PC-3 (cell line): Measurements from ENCODE around the gene CMAS. TPM values are rescaled to one million over a fixed set of nuclear protein-coding genes. Genes with fewer than 3 reads are reported as not detected.
"Not testable (repeated sequence)": the region's sequence is repeated elsewhere in the genome, so short reads cannot be mapped to it uniquely, and the experiment has no call there.

Experiments
- ATAC-seq: fragments of 200-7000 bp; cut with Tn5 transposase; 2 replicates; pipeline ENCODE4 v1.9.1; 2020; ENCODE audit warnings: mild to moderate bottlenecking, moderate library complexity
- BruUV-seq: library from RNA; stranded (reverse); fragments of 400-500 nt; replicated peaks from 2 replicates; lab custom pipeline; 2021; lab: Mats Ljungman, UMichigan
- CTCF ChIA-PET: fragments of 300-600 bp; sonication (Branson Sonifier 250); formaldehyde crosslinking; loops from one replicate; lab custom pipeline; 2022; ENCODE audit warnings: antibody characterized with exemption; lab: Charles Lee
- POLR2A ChIA-PET: fragments of 300-600 bp; sonication (Branson Sonifier 250); formaldehyde crosslinking; loops from one replicate; lab custom pipeline; 2022; ENCODE audit warnings: antibody characterized with exemption; ENCODE audit not compliant: unreplicated experiment; lab: Charles Lee
- DNase-seq: peaks from one replicate; pipeline ENCODE4 v3.0.0-alpha.2; 2015
- H2AFZ ChIP-seq: fragments of 300-600 bp; sonication (generic); 2 replicates; pipeline ENCODE4 v1.6.0; 2016; ENCODE audit warnings: antibody characterized with exemption, low read length
- H3F3A ChIP-seq: fragments of 300-600 bp; sonication (generic); one replicate; pipeline ENCODE4 v1.6.0; 2017; ENCODE audit warnings: antibody characterized with exemption, low read length, control low read depth, mild to moderate bottlenecking; ENCODE audit not compliant: unreplicated experiment
- H3K27ac ChIP-seq: fragments of 300-600 bp; sonication (generic); 2 replicates; pipeline ENCODE4 v1.5.1; 2016; ENCODE audit warnings: mild to moderate bottlenecking, low read length
- H3K27me3 ChIP-seq: fragments of 300-600 bp; sonication (generic); 2 replicates; pipeline ENCODE4 v1.6.1; 2016; ENCODE audit warnings: low read length, mixed read lengths
- H3K36me3 ChIP-seq: fragments of 300-600 bp; sonication (generic); 2 replicates; pipeline ENCODE4 v1.6.1; 2016; ENCODE audit warnings: low read depth, mixed run types, low read length, mixed read lengths
- H3K4me1 ChIP-seq: fragments of 300-600 bp; sonication (generic); 2 replicates; pipeline ENCODE4 v1.5.1; 2016; ENCODE audit warnings: low read length; ENCODE audit not compliant: insufficient read depth
- H3K4me2 ChIP-seq: fragments of 300-600 bp; sonication (generic); 2 replicates; pipeline ENCODE4 v1.6.0; 2016; ENCODE audit warnings: low read length
- H3K4me3 ChIP-seq: fragments of 300-600 bp; sonication (generic); 2 replicates; pipeline ENCODE4 v1.5.1; 2016; ENCODE audit warnings: mild to moderate bottlenecking, low read length, mixed read lengths
- H3K79me2 ChIP-seq: fragments of 300-600 bp; sonication (generic); 2 replicates; pipeline ENCODE4 v1.6.1; 2017; ENCODE audit warnings: low read length, mixed read lengths
- H3K9ac ChIP-seq: fragments of 300-600 bp; sonication (generic); 2 replicates; pipeline ENCODE4 v1.6.0; 2016; ENCODE audit warnings: mild to moderate bottlenecking, low read length
- H3K9me2 ChIP-seq: fragments of 300-600 bp; sonication (generic); replicated peaks from 2 replicates; pipeline ENCODE4 v1.6.1; 2016; ENCODE audit warnings: mixed run types, low read length, mixed read lengths
- H3K9me3 ChIP-seq: fragments of 300-600 bp; sonication (generic); 2 replicates; pipeline ENCODE4 v1.6.1; 2016; ENCODE audit warnings: low read length, mixed read lengths
- H4K20me1 ChIP-seq: fragments of 300-600 bp; sonication (generic); 2 replicates; pipeline ENCODE4 v1.6.1; 2016; ENCODE audit warnings: low read length, mixed read lengths
- EZH2 ChIP-seq: fragments of 300-600 bp; sonication (generic); IDR thresholded peaks from one replicate; pipeline ENCODE4 v1.6.1; 2017; ENCODE audit warnings: antibody characterized with exemption, mild to moderate bottlenecking, low read length; ENCODE audit not compliant: unreplicated experiment
- EZH2phosphoT487 ChIP-seq: fragments of 300-600 bp; sonication (generic); IDR thresholded peaks from 2 replicates; pipeline ENCODE4 v1.6.1; 2018; ENCODE audit warnings: mild to moderate bottlenecking, antibody characterized with exemption, low read length, borderline replicate concordance
- intact Hi-C: fragments of 100-400 bp; cut with micrococcal nuclease; formaldehyde crosslinking; loops from 2 replicates; pipeline ENCODE4 v1.9.0; 2023
- total RNA-seq: library from RNA; depleted of rRNA; stranded (reverse); fragments of >200 nt; gene quantifications from 2 replicates; pipeline ENCODE4 v1.2.3, GENCODE V29; 2014
- TF ChIP-seq, protein P1 (sequence below): fragments of 300-600 bp; sonication (generic); conservative IDR thresholded peaks from 2 replicates; pipeline ENCODE4 v1.5.1; 2017; ENCODE audit warnings: antibody characterized with exemption, low read depth, mild to moderate bottlenecking, low read length

The CMAS gene
- total RNA-seq, 1 experiment from 2014 or later, result 25.0 TPM

DNA sequence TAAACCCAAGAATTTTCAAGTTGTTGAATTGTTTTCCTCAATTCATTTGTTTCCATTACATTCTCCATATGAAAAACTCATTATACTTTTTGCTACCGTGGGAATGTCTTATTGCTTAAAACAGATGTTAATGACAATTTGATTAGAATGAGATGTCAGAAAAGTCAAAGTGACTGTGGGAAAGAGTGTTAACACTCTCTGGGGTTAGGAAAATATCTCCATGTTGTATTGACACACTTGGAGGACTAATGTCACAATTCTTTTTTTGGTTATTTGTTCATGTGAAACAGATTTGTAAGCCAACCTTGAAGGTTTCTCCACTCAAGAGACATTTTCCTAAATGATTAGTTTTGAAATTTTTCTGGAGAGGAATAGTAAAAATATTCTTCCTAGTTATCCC lies 47.2 kb upstream of the CMAS start:
- TF ChIP-seq EZH2 (no peak), EZH2phosphoT487 (no peak)
- TF ChIP-seq, protein P1, sequence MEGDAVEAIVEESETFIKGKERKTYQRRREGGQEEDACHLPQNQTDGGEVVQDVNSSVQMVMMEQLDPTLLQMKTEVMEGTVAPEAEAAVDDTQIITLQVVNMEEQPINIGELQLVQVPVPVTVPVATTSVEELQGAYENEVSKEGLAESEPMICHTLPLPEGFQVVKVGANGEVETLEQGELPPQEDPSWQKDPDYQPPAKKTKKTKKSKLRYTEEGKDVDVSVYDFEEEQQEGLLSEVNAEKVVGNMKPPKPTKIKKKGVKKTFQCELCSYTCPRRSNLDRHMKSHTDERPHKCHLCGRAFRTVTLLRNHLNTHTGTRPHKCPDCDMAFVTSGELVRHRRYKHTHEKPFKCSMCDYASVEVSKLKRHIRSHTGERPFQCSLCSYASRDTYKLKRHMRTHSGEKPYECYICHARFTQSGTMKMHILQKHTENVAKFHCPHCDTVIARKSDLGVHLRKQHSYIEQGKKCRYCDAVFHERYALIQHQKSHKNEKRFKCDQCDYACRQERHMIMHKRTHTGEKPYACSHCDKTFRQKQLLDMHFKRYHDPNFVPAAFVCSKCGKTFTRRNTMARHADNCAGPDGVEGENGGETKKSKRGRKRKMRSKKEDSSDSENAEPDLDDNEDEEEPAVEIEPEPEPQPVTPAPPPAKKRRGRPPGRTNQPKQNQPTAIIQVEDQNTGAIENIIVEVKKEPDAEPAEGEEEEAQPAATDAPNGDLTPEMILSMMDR, result no peak
- Histone ChIP-seq H3K9ac (no peak overlapping the region), H3K9me3 (no peaks in the 10 kb centered on the region), H3F3A (no peaks in the 10 kb centered on the region), H2AFZ (no peak overlapping the region), H3K4me1 (no peaks in the 10 kb centered on the region), H3K9me2 (no peaks in the 10 kb centered on the region), H4K20me1 (no peaks in the 10 kb centered on the region), H3K4me3 (no peak overlapping the region), H3K4me2 (no peak overlapping the region), H3K27me3 (no peaks in the 10 kb centered on the region), H3K79me2 (no peaks in the 10 kb centered on the region), H3K27ac (no peak overlapping the region), H3K36me3 (no peaks in the 10 kb centered on the region)
- ChIA-PET CTCF (no interaction called here), POLR2A (no interaction called here)
- DNase-seq (no peak), ATAC-seq (no peak)
- no TSS peak for BruUV-seq
- intact Hi-C loops, result no loop called here

DNA sequence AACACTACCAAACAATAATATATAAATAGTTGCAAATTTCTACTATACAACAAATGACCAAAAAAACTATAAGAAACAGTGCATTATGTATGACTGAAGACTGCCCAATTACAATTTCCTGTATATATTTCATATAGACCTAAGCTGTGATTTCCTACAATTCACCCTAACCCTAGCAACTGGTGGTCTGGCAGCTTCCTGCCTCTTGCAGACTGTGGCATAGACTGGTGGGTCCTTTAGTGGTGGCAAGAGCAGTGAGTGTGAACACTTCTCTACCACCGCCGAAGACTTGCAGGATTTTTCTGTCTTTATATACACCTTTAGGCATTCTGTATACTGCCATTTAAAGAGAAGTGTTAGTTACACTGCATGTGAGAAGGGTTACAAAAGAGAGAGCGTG lies 43.6 kb upstream of the CMAS start:
- Histone ChIP-seq H3K4me2 (no peak overlapping the region), H3K27ac (no peak overlapping the region), H3K4me3 (no peak overlapping the region), H3K36me3 (no peaks in the 10 kb centered on the region), H3K9ac (no peak overlapping the region), H2AFZ (no peak overlapping the region), H3K9me3 (no peaks in the 10 kb centered on the region), H3K27me3 (no peaks in the 10 kb centered on the region), H3K9me2 (no peaks in the 10 kb centered on the region), H3F3A (no peaks in the 10 kb centered on the region), H3K79me2 (no peaks in the 10 kb centered on the region), H3K4me1 (no peaks in the 10 kb centered on the region), H4K20me1 (no peaks in the 10 kb centered on the region)
- ATAC-seq (no peak), DNase-seq (no peak)
- ChIA-PET POLR2A (no interaction called here), CTCF (no interaction called here)
- BruUV-seq, result no TSS peak
- intact Hi-C loops, result no loop called here
- TF ChIP-seq, protein P1, result no peak
- TF ChIP-seq EZH2phosphoT487, result no peak
- no peak for TF ChIP-seq EZH2

DNA sequence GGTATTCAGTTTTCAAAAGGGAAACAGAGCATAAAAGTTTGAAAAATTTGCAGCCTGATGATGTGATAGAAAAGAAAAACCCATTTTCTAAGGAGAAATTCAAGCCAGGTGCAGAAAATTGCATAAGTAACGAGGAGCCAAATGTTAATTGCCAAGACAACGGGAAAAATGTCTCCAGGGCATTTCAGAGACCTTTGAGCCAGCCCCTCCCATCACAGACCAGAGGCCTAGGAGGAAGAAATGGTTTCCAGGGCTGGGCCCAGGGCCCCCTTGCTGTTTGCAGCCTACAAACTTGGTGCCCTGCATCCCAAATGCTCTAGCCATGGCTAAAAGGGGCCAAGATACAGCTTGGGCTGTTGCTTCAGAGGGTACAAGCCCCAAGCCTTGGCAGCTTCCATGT lies 38.2 kb upstream of the CMAS start:
- CTCF ChIA-PET, result not testable (repeated sequence)

More for the DNA sequence above, 38.2 kb upstream of the CMAS start:
- H3K79me2 ChIP-seq, H3K27ac ChIP-seq, BruUV-seq, H3K9me2 ChIP-seq, intact Hi-C loops, H3K4me3 ChIP-seq, H4K20me1 ChIP-seq, ATAC-seq, H3K4me1 ChIP-seq, H2AFZ ChIP-seq, H3K36me3 ChIP-seq, POLR2A ChIA-PET, DNase-seq, H3K4me2 ChIP-seq, H3K9me3 ChIP-seq, H3K27me3 ChIP-seq, H3F3A ChIP-seq, H3K9ac ChIP-seq: not testable (repeated sequence)
